HG03457 (cell line): Measurements from ENCODE around the gene ABHD14A.
"Not testable (repeated sequence)": the region's sequence is repeated elsewhere in the genome, so short reads cannot be mapped to it uniquely, and the experiment has no call there.

Source experiments
- ATAC-seq: cut with Tn5 transposase; IDR thresholded peaks from one replicate; pipeline ENCODE4 v1.9.1; 2021; ENCODE audit warnings: moderate number of reproducible peaks; ENCODE audit not compliant: unreplicated experiment

ABHD14A gene

GRCh38 chr3:51993657-51994056 lies 18.8 kb downstream of the ABHD14A start:
- ATAC-seq = not testable (repeated sequence)

GRCh38 chr3:51994530-51994929 lies 19.7 kb downstream of the ABHD14A start:
- no peak for ATAC-seq

GRCh38 chr3:51995346-51996163 lies 20.7 kb downstream of the ABHD14A start, which contains the start of gene RPL29:
Gene RPL29, minus strand, starts transcription at chr3:51995895. Its CDS starts 434 bp downstream, at chr3:51995461.
- ATAC-seq = peak; percentile 56

GRCh38 chr3:51997172-51997571 lies 22.3 kb downstream of the ABHD14A start:
- ATAC-seq = no peak

GRCh38 chr3:51997935-51998596 lies 23.2 kb downstream of the ABHD14A start:
- no peak for ATAC-seq

- ATAC-seq = no peak
These were observed 23.9 kb downstream of the ABHD14A start for GRCh38 chr3:51998774-51999173.

GRCh38 chr3:51999846-52000245 lies 25.0 kb downstream of the ABHD14A start:
- no peak for ATAC-seq

- peak; percentile 55 for ATAC-seq
These were observed 26.6 kb downstream of the ABHD14A start for GRCh38 chr3:52001443-52001974.

GRCh38 chr3:52002748-52003147 lies 27.9 kb downstream of the ABHD14A start:
- no peak for ATAC-seq

GRCh38 chr3:52004163-52004787 lies 29.4 kb downstream of the ABHD14A start:
- no peak for ATAC-seq

GRCh38 chr3:52004906-52005395 lies 30.1 kb downstream of the ABHD14A start:
- no peak for ATAC-seq

GRCh38 chr3:52005571-52005986 lies 30.7 kb downstream of the ABHD14A start:
- no peak for ATAC-seq

- no peak for ATAC-seq
These were observed 31.4 kb downstream of the ABHD14A start for GRCh38 chr3:52006017-52006819.

GRCh38 chr3:52006820-52007133 lies 31.9 kb downstream of the ABHD14A start:
- no peak for ATAC-seq

GRCh38 chr3:52007291-52007690 lies 32.4 kb downstream of the ABHD14A start:
- ATAC-seq = no peak

GRCh38 chr3:52010431-52010830 lies 35.6 kb downstream of the ABHD14A start:
- ATAC-seq = no peak

- no peak for ATAC-seq
These were observed 37.8 kb downstream of the ABHD14A start for GRCh38 chr3:52012699-52013098.

- ATAC-seq = no peak
These were observed 39.1 kb downstream of the ABHD14A start for GRCh38 chr3:52013802-52014598.

- no peak for ATAC-seq
These were observed 39.7 kb downstream of the ABHD14A start for GRCh38 chr3:52014613-52015012.
